Ishikawa (cell line): ENCODE results near the gene SUMO4.

Experiments used
- CEBPB ChIP-seq: IDR thresholded peaks from 2 replicates; pipeline ENCODE4 v1.6.1; 2012
- CREB1 ChIP-seq: IDR thresholded peaks from 2 replicates; pipeline ENCODE4 v1.6.1; 2012; ENCODE audit warnings: low read depth
- EGR1 ChIP-seq: IDR thresholded peaks from 2 replicates; pipeline ENCODE4 v1.6.1; 2012
- EP300 ChIP-seq: IDR thresholded peaks from 2 replicates; pipeline ENCODE4 v1.6.1; 2012; ENCODE audit warnings: borderline replicate concordance
- FOXM1 ChIP-seq: IDR thresholded peaks from 2 replicates; pipeline ENCODE4 v1.6.1; 2012; ENCODE audit warnings: low read depth, borderline replicate concordance
- NFIC ChIP-seq: IDR thresholded peaks from 2 replicates; pipeline ENCODE4 v1.6.1; 2012
- RAD21 ChIP-seq: IDR thresholded peaks from 2 replicates; pipeline ENCODE4 v1.6.1; 2012; ENCODE audit warnings: low read depth
- TAF1 ChIP-seq: IDR thresholded peaks from 2 replicates; pipeline ENCODE4 v1.6.1; 2012; ENCODE audit warnings: low read depth, mild to moderate bottlenecking
- TCF12 ChIP-seq: IDR thresholded peaks from 2 replicates; pipeline ENCODE4 v1.6.1; 2012; ENCODE audit warnings: low read depth
- TEAD4 ChIP-seq: IDR thresholded peaks from 2 replicates; pipeline ENCODE4 v1.6.1; 2012
- YY1 ChIP-seq: IDR thresholded peaks from 2 replicates; pipeline ENCODE4 v1.6.1; 2012; ENCODE audit warnings: low read depth
- ZBTB7A ChIP-seq: IDR thresholded peaks from 2 replicates; pipeline ENCODE4 v1.6.1; 2012; ENCODE audit warnings: low read depth
- TF ChIP-seq, protein P1 (sequence below): IDR thresholded peaks from 2 replicates; pipeline ENCODE4 v1.6.1; 2012
- TF ChIP-seq, protein P2 (sequence below): IDR thresholded peaks from 2 replicates; pipeline ENCODE4 v1.6.1; 2012; ENCODE audit warnings: low read depth, mild to moderate bottlenecking
- TF ChIP-seq, protein P3 (sequence below): IDR thresholded peaks from 2 replicates; pipeline ENCODE4 v1.6.1; 2012

SUMO4 gene

DNA sequence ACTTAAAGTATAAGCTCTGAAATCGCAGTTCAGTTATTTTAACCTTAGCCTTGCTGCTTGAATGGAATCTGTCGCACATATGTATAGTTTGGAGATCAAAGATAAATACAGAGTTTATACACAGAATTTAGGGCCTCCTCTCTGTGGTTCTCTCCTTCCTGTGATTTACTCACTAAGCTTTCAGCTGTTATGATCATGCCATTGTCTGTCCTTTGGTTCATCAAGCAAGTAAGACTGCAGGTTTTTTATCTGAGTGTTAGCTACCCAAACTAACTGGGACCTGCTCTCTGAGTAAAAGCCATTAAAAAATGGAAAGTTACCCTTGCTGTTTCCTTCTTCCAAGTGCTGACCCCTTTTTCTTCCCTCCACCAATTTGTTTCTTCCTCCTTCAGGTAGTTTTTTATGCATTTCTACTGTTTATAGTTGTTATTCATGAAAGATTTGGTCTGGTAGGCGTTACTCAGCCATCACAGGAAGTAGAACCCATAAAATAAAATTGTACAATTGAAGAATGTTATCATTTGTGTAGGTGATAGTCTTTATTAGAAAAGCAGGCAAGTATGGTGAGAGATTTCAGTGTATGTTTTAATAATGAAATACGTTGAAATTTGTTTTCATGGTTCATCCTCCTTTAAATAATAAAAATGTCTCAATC is 33.7 kb upstream of the SUMO4 start:
- TF ChIP-seq YY1 (no peak), CREB1 (no peak), FOXM1 (no peak), TCF12 (no peak), TAF1 (no peak), NFIC (no peak), EGR1 (no peak), RAD21 (no peak), TEAD4 (no peak), ZBTB7A (no peak), EP300 (no peak), CEBPB (no peak)
- TF ChIP-seq, protein P1, sequence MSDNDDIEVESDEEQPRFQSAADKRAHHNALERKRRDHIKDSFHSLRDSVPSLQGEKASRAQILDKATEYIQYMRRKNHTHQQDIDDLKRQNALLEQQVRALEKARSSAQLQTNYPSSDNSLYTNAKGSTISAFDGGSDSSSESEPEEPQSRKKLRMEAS, result no peak
- TF ChIP-seq, protein P2, sequence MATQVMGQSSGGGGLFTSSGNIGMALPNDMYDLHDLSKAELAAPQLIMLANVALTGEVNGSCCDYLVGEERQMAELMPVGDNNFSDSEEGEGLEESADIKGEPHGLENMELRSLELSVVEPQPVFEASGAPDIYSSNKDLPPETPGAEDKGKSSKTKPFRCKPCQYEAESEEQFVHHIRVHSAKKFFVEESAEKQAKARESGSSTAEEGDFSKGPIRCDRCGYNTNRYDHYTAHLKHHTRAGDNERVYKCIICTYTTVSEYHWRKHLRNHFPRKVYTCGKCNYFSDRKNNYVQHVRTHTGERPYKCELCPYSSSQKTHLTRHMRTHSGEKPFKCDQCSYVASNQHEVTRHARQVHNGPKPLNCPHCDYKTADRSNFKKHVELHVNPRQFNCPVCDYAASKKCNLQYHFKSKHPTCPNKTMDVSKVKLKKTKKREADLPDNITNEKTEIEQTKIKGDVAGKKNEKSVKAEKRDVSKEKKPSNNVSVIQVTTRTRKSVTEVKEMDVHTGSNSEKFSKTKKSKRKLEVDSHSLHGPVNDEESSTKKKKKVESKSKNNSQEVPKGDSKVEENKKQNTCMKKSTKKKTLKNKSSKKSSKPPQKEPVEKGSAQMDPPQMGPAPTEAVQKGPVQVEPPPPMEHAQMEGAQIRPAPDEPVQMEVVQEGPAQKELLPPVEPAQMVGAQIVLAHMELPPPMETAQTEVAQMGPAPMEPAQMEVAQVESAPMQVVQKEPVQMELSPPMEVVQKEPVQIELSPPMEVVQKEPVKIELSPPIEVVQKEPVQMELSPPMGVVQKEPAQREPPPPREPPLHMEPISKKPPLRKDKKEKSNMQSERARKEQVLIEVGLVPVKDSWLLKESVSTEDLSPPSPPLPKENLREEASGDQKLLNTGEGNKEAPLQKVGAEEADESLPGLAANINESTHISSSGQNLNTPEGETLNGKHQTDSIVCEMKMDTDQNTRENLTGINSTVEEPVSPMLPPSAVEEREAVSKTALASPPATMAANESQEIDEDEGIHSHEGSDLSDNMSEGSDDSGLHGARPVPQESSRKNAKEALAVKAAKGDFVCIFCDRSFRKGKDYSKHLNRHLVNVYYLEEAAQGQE, result no peak
- TF ChIP-seq, protein P3, sequence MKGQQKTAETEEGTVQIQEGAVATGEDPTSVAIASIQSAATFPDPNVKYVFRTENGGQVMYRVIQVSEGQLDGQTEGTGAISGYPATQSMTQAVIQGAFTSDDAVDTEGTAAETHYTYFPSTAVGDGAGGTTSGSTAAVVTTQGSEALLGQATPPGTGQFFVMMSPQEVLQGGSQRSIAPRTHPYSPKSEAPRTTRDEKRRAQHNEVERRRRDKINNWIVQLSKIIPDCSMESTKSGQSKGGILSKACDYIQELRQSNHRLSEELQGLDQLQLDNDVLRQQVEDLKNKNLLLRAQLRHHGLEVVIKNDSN, result no peak

DNA sequence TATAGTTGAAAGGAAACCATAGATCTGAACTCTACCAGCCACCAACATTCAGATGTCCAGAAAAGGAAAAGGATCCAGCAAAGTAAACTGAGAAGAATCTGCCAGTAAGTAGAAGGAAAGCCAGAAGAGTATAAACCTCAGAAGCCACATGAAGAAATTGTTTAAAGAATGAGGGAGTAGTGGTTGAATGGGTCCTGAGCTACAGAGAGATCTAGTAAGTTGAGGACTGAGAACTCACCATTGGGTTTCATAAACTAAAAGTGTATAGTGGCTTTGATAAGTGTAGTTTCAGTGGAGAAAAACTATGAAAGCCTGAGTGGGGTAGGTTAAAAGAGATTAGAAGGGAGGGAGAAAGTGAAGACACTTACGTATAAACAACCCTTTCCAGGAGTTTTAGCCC is 32.0 kb upstream of the SUMO4 start:
- TF ChIP-seq CEBPB, result no peak
- no peak for TF ChIP-seq RAD21
- no peak for TF ChIP-seq YY1
- no peak for TF ChIP-seq ZBTB7A
- no peak for TF ChIP-seq EGR1
- TF ChIP-seq, protein P2, result no peak
- no peak for TF ChIP-seq NFIC
- no peak for TF ChIP-seq TCF12
- TF ChIP-seq FOXM1, result no peak
- TF ChIP-seq, protein P1, result no peak
- TF ChIP-seq CREB1, result no peak
- TF ChIP-seq TAF1, result no peak
- TF ChIP-seq, protein P3, result no peak
- no peak for TF ChIP-seq EP300

DNA sequence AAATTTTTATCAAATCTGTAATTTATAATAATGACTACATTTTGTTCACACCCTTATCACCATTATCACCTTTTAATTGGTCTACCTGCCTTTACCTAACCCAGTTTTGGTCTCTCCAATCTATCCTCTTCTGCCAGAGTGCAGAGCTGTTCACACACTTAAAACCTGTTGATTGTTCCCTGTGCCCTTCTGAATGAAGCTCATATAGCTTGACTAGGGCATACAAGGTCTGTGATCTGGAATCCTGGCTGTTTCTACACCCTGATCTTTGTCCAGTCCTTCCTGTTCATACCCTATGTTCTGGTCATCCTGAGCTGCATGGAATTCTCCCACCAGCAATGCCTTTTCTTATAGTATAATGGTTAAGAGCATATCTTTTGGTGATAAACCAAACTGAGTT is 28.9 kb upstream of the SUMO4 start:
- TF ChIP-seq FOXM1, result no peak
- TF ChIP-seq, protein P1, result no peak
- no peak for TF ChIP-seq RAD21
- no peak for TF ChIP-seq ZBTB7A

DNA sequence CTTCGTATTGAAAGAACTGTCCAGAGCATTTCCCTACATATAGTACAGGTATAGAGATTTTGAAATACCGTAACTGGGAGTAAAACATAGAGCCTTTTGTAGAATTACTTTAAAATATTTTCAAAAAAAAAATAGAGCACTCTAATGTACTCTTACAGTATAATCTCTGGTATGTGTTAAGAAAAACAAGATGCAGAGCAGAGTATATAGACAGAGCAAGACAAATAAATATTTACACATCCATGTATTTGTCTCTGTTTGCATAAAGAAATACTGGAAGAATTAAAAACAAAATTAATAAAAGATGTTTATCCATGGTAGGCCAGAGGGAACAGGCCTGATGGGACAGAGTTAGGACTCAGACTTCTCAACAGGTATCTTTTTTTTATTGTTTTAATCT is 28.0 kb upstream of the SUMO4 start:
- no peak for TF ChIP-seq YY1
- no peak for TF ChIP-seq CREB1
- TF ChIP-seq, protein P1, result no peak
- TF ChIP-seq, protein P3, result no peak
- TF ChIP-seq EGR1, result no peak
- no peak for TF ChIP-seq CEBPB
- no peak for TF ChIP-seq RAD21
- no peak for TF ChIP-seq ZBTB7A
- no peak for TF ChIP-seq FOXM1
- no peak for TF ChIP-seq TCF12
- no peak for TF ChIP-seq TEAD4
- TF ChIP-seq, protein P2, result no peak
- no peak for TF ChIP-seq EP300
- no peak for TF ChIP-seq TAF1
- TF ChIP-seq NFIC, result no peak
